ENCODE data around the gene FBXL19.
A peak's percentile ranks its signal among the peaks of the same experiment; 100 is the strongest.

FBXL19 gene

DNA sequence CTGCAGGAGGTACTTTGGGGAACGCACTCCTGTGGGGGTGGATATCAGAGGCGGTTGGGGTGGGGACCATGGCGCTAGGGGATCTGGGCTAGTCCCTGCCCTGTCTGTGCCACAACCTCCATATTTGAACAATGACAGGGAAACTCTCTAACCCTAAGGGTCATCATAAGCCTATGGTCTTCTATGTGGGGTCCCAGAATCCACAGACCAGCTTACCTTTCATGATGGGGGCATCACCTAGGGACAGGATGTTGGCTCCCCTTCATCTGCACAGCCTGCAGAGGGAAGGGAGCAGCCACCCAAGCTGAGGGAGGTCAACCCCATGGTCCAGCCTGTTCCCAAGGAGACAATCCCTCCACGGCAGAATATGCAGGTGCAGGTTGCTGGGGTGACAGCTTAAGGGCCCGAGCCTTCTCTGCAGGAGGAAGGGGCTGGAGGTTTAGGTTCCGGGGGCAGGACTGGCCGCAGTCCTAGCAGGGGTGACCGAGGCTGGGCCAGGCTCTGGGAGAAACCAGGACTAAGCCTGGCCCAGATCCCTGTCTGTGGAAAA, 27.2 kb downstream of the FBXL19 start:
- peak overlapping the region; percentile 90 for H3K9ac ChIP-seq (ENCODE audit: low read length)
- H3K4me3 ChIP-seq (ENCODE audit: low read length): peak overlapping the region; percentile 91
- no peaks in the 10 kb centered on the region for H3K9me3 ChIP-seq (ENCODE audit: control insufficient read depth, low read length)
- no peak for DNase-seq (ENCODE audit: low read depth)
- no peaks in the 10 kb centered on the region for H3K27me3 ChIP-seq (replicated peaks; ENCODE audit: control insufficient read depth, insufficient read depth, low read length)
- peaks cover 4% of the 10 kb centered on the region for H3K36me3 ChIP-seq (ENCODE audit: control insufficient read depth, insufficient read depth, low read length, severe bottlenecking)
- H3K4me1 ChIP-seq (ENCODE audit: control insufficient read depth, insufficient read depth, low read length): peaks cover 43% of the 10 kb centered on the region

DNA sequence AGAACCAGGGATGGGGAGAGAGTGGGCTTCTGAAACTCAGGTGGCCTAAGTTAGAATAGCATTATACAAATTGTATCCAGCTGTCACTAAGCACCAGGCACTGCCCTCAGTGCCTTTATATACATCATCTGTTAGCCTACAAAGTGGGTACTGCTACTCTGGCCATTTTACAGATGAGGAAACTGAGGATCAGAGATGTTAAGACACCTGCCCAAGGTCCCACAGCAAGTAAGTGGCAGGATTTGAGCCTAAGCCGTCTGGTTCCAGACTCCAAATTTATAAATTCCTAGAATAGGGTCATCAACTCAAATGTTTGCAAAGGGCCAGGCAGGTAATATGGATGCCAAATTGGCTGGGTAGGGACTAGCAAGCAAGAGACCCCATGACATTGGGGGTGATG, 27.8 kb downstream of the FBXL19 start:
- Histone ChIP-seq H3K9ac (ENCODE audit: low read length) (peak overlapping the region; percentile 13), H3K4me1 (ENCODE audit: control insufficient read depth, insufficient read depth, low read length) (peaks cover 43% of the 10 kb centered on the region), H3K36me3 (ENCODE audit: control insufficient read depth, insufficient read depth, low read length, severe bottlenecking) (peaks cover 4% of the 10 kb centered on the region), H3K4me3 (ENCODE audit: low read length) (no peak overlapping the region), H3K9me3 (ENCODE audit: control insufficient read depth, low read length) (no peaks in the 10 kb centered on the region), H3K27me3 (replicated peaks; ENCODE audit: control insufficient read depth, insufficient read depth, low read length) (no peaks in the 10 kb centered on the region)
- no peak for DNase-seq (ENCODE audit: low read depth)

DNA sequence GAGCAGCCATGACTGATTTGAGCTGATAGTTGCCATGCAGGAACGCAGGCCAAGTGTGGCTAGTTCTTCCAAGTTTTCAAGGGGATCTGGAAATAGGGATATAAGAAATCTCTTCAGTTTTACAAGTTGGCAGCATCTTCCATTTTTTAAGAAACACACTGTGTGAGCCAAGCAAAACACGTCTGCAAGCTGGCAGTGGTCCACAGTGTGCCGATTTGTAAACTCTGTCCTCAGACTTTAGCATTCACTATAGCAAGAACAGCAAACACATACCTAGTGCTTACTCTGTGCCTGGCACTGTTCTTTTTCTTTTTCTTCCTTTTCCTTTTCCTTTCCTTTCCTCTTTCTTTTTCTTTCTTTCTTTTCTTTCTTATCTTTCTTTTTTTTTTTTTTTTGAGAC, 28.4 kb downstream of the FBXL19 start:
- no peaks in the 10 kb centered on the region for H3K27me3 ChIP-seq (replicated peaks; ENCODE audit: control insufficient read depth, insufficient read depth, low read length)
- H3K4me1 ChIP-seq (ENCODE audit: control insufficient read depth, insufficient read depth, low read length): peaks cover 46% of the 10 kb centered on the region
- peaks cover under 1% of the 10 kb centered on the region for H3K36me3 ChIP-seq (ENCODE audit: control insufficient read depth, insufficient read depth, low read length, severe bottlenecking)
- H3K9ac ChIP-seq (ENCODE audit: low read length): peak overlapping the region; percentile 34
- H3K9me3 ChIP-seq (ENCODE audit: control insufficient read depth, low read length): no peaks in the 10 kb centered on the region
- peak; percentile 83 for DNase-seq (ENCODE audit: low read depth)
- no peak overlapping the region for H3K4me3 ChIP-seq (ENCODE audit: low read length)

DNA sequence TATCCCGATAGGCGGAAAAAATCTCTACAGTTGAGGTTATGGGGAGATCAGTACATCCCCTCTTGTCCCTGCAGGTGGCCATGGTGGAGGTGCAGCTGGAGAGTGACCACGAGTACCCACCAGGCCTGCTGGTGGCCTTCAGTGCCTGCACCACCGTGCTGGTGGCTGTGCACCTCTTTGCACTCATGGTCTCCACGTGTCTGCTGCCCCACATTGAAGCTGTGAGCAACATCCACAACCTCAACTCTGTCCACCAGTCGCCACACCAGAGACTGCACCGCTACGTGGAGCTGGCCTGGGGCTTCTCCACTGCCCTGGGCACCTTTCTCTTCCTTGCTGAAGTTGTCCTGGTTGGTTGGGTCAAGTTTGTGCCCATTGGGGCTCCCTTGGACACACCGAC, 29.7 kb downstream of the FBXL19 start:
- Histone ChIP-seq H3K9ac (ENCODE audit: low read length) (peak overlapping the region; percentile 59), H3K4me3 (ENCODE audit: low read length) (no peak overlapping the region), H3K4me1 (ENCODE audit: control insufficient read depth, insufficient read depth, low read length) (peaks cover 47% of the 10 kb centered on the region), H3K9me3 (ENCODE audit: control insufficient read depth, low read length) (no peaks in the 10 kb centered on the region), H3K36me3 (ENCODE audit: control insufficient read depth, insufficient read depth, low read length, severe bottlenecking) (no peaks in the 10 kb centered on the region), H3K27me3 (replicated peaks; ENCODE audit: control insufficient read depth, insufficient read depth, low read length) (no peaks in the 10 kb centered on the region)
- no peak for DNase-seq (ENCODE audit: low read depth)

DNA sequence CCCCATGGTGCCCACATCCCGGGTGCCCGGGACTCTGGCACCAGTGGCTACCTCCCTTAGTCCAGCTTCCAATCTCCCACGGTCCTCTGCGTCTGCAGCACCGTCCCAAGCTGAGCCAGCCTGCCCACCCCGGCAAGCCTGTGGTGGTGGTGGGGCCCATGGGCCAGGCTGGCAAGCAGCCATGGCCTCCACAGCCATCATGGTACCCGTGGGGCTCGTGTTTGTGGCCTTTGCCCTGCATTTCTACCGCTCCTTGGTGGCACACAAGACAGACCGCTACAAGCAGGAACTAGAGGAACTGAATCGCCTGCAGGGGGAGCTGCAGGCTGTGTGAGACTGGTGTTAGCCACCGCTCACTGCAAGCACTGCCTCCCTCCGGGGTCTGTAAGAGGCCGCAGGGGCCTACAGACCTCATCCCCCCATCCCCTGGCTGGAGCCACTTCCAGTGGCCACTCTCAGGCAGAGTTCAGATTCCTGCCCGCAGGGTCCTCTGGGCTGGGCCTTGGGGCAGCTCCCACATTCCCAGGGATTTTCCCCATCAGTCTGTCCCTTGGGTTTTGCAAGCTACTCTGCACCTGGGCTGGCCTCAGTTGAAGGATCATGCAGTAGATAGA, 30.2 kb downstream of the FBXL19 start:
- peak; percentile 83 for DNase-seq (ENCODE audit: low read depth)
- H3K36me3 ChIP-seq (ENCODE audit: control insufficient read depth, insufficient read depth, low read length, severe bottlenecking): no peaks in the 10 kb centered on the region
- no peak overlapping the region for H3K4me3 ChIP-seq (ENCODE audit: low read length)
- peak overlapping the region; percentile 59 for H3K9ac ChIP-seq (ENCODE audit: low read length)
- H3K9me3 ChIP-seq (ENCODE audit: control insufficient read depth, low read length): no peaks in the 10 kb centered on the region
- peaks cover 50% of the 10 kb centered on the region for H3K4me1 ChIP-seq (ENCODE audit: control insufficient read depth, insufficient read depth, low read length)
- H3K27me3 ChIP-seq (replicated peaks; ENCODE audit: control insufficient read depth, insufficient read depth, low read length): no peaks in the 10 kb centered on the region

DNA sequence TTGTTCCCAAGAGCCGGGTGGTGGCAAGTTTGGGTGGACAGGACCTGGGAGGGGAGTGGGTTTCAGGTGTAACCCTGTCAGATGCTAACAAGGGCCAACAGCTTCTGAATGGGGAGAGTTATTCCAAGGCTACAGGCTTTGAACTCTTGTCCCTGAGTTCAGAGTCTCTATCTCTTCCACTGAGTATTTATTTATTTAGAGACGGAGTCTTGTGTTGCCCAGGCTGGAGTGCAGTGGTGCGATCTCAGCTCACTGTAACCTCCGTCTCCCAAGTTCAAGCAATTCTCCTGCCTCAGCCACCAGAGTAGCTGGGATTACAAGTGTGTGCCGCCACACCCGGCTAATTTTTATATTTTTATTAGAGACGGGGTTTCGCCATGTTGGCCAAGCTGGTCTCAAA, 31.6 kb downstream of the FBXL19 start:
- Histone ChIP-seq H3K36me3 (ENCODE audit: control insufficient read depth, insufficient read depth, low read length, severe bottlenecking) (peaks cover 10% of the 10 kb centered on the region), H3K9ac (ENCODE audit: low read length) (no peak overlapping the region), H3K4me1 (ENCODE audit: control insufficient read depth, insufficient read depth, low read length) (peaks cover 57% of the 10 kb centered on the region), H3K4me3 (ENCODE audit: low read length) (no peak overlapping the region), H3K27me3 (replicated peaks; ENCODE audit: control insufficient read depth, insufficient read depth, low read length) (no peaks in the 10 kb centered on the region), H3K9me3 (ENCODE audit: control insufficient read depth, low read length) (no peaks in the 10 kb centered on the region)
- no peak for DNase-seq (ENCODE audit: low read depth)

DNA sequence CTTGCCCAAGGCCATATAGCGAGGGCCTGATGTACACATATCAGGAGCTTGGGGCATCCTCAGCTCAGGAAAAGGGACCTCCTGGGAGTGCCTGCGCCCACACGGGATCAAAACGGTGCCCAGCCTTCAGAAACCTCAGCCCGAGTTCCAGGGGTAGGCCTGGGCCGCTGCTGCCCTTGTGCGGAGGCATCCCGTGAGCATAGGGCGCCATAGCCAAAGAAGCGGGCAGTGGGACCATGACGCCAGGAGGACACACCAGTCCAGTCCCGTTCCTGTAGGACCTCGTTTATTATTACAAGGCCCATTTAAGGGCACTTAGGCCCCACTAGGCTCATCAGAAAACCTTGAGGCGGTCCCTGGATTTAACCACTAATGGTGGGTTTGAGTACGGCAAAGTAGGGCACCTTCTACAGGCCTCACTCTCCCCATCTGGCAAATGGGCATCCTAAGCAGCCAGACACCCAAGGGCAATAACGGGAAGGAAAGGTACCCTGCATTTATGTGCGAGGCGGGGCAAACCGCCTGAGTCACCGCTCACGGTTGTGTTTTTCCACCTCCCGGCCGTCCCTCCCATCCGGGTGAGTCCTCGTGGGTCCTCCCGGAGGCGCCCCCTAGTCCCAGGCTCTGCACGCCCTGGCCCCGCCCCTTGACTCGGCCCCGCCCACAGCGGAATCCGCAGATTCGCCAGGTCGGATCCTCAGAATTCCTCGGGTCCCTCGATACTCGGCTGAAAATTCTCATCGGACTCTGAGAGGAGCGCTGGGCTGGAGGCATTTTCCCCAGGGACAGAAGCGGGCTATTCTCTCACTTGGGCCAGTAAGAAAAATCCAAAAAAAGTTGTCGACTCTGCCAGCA, 33.5 kb downstream of the FBXL19 start:
- H3K27me3 ChIP-seq (replicated peaks; ENCODE audit: control insufficient read depth, insufficient read depth, low read length): no peaks in the 10 kb centered on the region
- DNase-seq (ENCODE audit: low read depth): peak; percentile 93
- H3K36me3 ChIP-seq (ENCODE audit: control insufficient read depth, insufficient read depth, low read length, severe bottlenecking): peaks cover 27% of the 10 kb centered on the region
- H3K9me3 ChIP-seq (ENCODE audit: control insufficient read depth, low read length): no peaks in the 10 kb centered on the region
- H3K4me1 ChIP-seq (ENCODE audit: control insufficient read depth, insufficient read depth, low read length): peaks cover 41% of the 10 kb centered on the region
- peak overlapping the region; percentile 98 for H3K9ac ChIP-seq (ENCODE audit: low read length)
- peak overlapping the region; percentile 89 for H3K4me3 ChIP-seq (ENCODE audit: low read length)

DNA sequence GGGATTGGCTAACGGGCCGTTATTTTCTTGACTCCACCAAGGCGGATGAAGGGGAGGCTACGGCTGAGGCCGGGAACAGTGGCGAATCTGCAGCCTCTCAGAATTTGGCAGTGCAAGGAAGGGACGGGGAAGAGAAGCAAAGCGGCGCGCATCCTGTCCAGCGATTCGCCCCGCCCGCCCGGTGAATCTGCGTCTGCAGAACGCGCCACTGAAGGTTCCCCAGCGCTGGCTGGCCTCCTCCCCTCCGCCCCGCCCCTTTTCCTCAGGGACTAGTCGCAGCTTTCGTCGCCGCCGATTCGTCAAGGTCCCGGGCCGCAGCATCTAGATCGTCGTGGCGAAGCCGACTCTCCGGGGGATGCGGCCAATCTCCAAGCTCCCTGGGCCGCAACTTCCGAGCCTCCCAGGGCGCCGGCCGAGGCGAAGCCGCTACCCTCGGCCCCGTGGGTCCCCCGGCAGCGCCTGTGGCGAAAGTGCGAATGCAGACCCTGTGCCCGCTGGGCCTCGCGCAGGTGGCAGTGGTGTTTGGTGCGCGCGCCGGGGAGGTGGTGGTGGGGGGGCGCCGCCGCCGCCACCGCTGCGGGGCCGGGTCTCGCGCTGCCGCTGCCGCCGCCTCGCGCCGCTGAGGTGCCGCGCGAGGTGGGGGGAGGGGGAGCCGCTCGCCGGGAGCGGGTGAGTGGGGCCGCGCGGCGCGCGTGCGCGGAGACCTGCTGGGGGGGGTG, 34.2 kb downstream of the FBXL19 start, which contains the start of gene SETD1A:
Gene SETD1A (plus strand): TSS at position 299 of the 719 bp plus-strand sequence. CDS start 978 bp downstream, outside the sequence.
- H3K4me3 ChIP-seq (ENCODE audit: low read length): peak within 1 kb of the TSS; percentile 89
- H3K4me1 ChIP-seq (ENCODE audit: control insufficient read depth, insufficient read depth, low read length): peaks cover 35% of the 10 kb centered on the region
- H3K9ac ChIP-seq (ENCODE audit: low read length): peak within 1 kb of the TSS; percentile 98
- peak; percentile 99 for DNase-seq (ENCODE audit: low read depth)
- H3K9me3 ChIP-seq (ENCODE audit: control insufficient read depth, low read length): no peaks in the 10 kb centered on the region
- no peaks in the 10 kb centered on the region for H3K27me3 ChIP-seq (replicated peaks; ENCODE audit: control insufficient read depth, insufficient read depth, low read length)
- peaks cover 33% of the 10 kb centered on the region for H3K36me3 ChIP-seq (ENCODE audit: control insufficient read depth, insufficient read depth, low read length, severe bottlenecking)

DNA sequence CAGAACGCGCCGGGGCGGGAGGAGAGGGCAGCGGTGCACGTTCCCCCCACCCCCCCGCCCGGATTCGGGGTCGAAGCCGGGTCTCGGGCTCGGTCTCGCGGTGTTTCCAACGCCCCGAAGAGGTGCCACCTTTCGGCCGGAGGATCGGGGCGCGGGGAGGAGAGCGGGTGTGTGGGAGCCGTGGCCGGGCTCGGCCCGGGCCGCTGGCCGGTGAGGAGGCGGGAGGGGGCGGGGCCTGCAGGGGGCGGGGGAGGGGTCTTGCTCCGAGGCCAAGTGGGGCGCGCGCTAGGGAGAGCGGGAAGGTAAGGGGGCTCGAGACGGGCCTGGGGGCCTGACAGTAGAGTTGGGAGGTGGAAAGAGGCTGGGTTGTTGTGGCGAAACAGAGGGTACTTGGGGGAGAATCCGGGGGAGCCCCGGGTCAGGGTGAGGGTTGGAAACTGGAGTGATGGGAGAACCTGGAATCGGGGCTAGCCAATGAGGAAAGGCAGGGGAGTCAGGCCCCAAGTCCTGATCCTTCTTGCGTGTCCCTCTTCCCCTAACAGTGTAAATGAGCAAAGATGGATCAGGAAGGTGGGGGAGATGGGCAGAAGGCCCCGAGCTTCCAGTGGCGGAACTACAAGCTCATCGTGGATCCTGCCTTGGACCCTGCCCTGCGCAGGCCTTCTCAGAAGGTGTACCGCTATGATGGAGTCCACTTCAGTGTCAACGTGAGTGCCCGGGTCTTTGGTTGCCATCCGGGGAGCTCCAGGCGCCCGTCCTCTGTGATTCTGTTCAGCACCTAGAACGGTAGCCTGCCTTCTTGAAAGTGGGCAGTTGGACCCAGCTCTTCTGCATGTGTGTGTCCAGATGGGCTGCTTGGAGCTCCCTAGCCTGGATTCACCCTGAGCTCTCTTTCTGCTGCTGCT, 35.1 kb downstream of the FBXL19 start:
- peak; percentile 81 for DNase-seq (ENCODE audit: low read depth)
- H3K27me3 ChIP-seq (replicated peaks; ENCODE audit: control insufficient read depth, insufficient read depth, low read length): no peaks in the 10 kb centered on the region
- peak overlapping the region; percentile 89 for H3K4me3 ChIP-seq (ENCODE audit: low read length)
- H3K4me1 ChIP-seq (ENCODE audit: control insufficient read depth, insufficient read depth, low read length): peaks cover 29% of the 10 kb centered on the region
- H3K36me3 ChIP-seq (ENCODE audit: control insufficient read depth, insufficient read depth, low read length, severe bottlenecking): peaks cover 41% of the 10 kb centered on the region
- H3K9me3 ChIP-seq (ENCODE audit: control insufficient read depth, low read length): no peaks in the 10 kb centered on the region
- H3K9ac ChIP-seq (ENCODE audit: low read length): peak overlapping the region; percentile 98

DNA sequence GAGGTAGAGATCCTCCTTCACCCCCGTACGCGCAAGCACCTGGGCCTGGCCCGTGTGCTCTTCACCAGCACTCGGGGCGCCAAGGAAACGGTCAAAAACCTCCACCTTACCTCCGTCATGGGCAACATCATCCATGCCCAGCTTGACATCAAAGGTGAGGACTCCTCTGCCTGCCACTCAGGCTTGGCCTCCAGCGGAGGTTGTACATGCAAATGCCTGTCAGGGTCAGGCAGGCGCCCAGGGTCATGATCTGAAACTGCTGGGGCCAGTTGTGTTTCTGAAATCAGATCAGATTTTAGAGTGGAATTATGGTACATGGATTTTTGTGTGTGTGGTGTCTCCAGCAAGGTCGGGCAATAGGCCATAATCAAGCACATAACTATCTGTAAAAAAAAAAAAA, 38.0 kb downstream of the FBXL19 start:
- no peak for DNase-seq (ENCODE audit: low read depth)
- Histone ChIP-seq H3K9me3 (ENCODE audit: control insufficient read depth, low read length) (no peaks in the 10 kb centered on the region), H3K27me3 (replicated peaks; ENCODE audit: control insufficient read depth, insufficient read depth, low read length) (no peaks in the 10 kb centered on the region), H3K9ac (ENCODE audit: low read length) (no peak overlapping the region), H3K4me1 (ENCODE audit: control insufficient read depth, insufficient read depth, low read length) (peaks cover 21% of the 10 kb centered on the region), H3K4me3 (ENCODE audit: low read length) (no peak overlapping the region), H3K36me3 (ENCODE audit: control insufficient read depth, insufficient read depth, low read length, severe bottlenecking) (peaks cover 69% of the 10 kb centered on the region)

Measured in adipocyte (in vitro differentiated cells).